ENCODE measurements around the gene PPP1R12B.
A peak's percentile ranks its signal among the peaks of the same experiment; 100 is the strongest.
"Not testable (repeated sequence)": the region's sequence is repeated elsewhere in the genome, so short reads cannot be mapped to it uniquely, and the experiment has no call there.

The PPP1R12B gene

DNA sequence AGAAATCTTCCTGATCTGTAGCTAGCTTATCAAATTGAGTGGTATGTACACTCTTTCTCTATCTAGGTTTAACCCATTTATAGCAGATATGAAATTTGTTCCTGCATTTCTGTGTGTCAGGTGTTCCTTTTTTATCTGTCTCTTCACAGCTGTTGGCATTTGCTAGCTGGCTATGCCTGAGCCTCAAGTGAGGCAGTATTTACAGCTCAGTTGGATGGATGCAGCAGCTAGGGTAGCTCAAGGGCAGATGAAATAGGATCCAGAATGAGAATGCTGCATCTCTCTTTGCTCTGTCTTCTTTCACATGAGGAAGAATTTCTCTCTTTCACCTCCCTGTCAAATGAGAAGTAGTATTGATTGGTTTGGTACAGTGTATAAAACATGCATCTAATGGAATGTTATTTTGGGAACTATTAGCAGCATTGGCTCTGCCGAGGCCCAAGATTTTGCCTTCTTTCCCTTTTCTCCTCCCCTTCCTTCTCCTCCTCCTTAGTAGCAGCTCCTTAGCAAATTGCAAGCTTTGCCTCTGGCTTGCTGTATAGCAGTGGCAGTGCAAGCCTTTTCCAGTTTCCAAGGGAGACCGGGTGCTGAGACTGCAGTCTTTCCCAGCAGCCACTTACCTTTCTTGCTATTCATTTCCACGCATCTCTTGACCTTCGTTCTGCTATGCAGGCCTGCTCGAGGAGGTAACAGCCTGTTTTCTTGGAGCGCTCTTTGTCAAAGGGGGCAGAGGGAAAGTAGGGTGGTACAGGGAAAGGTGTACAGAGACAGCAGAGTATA, 125.0 kb downstream of the PPP1R12B start:
- not testable (repeated sequence) for FAIRE-seq; DNase-seq (ENCODE audit: low spot score)

- not testable (repeated sequence) for FAIRE-seq
Measured at GRCh38 chr1:202479661-202480060, 131.2 kb downstream of the PPP1R12B start.

GRCh38 chr1:202480640-202481039, 132.1 kb downstream of the PPP1R12B start:
- peak; percentile 15 for FAIRE-seq
- DNase-seq (ENCODE audit: low spot score), result not testable (repeated sequence)

More at GRCh38 chr1:202479661-202480060, 131.2 kb downstream of the PPP1R12B start:
- not testable (repeated sequence) for DNase-seq (ENCODE audit: low spot score)

- FAIRE-seq, result peak; percentile 68
- peak; percentile 53 for DNase-seq (ENCODE audit: low spot score)
Measured at GRCh38 chr1:202483362-202483761, 134.9 kb downstream of the PPP1R12B start.

- DNase-seq (ENCODE audit: low spot score), result not testable (repeated sequence)
- peak; percentile 48 for FAIRE-seq
Measured at GRCh38 chr1:202484032-202484431, 135.5 kb downstream of the PPP1R12B start.

DNA sequence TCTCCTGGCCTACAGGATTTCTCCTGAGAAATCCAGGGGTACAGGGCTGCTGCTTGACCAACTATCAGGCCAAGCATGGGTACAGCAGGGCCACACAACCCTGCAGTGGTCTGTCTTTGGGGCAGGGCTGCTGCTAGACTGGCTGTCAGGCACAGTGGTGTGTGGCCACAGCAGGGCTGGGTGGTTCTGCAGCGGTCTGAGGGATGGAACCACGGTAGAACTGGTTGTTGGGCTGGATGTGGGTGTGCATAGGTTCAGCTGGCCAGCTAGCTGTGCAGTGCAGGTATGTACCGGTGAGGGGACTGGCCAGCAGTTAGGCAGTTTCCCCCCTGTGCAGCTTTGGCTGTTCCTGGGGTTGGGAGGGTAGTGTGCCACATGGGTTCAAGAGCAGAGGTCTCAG, 136.3 kb downstream of the PPP1R12B start:
- FAIRE-seq, result not testable (repeated sequence)

GRCh38 chr1:202488178-202488649, 139.7 kb downstream of the PPP1R12B start:
- DNase-seq (ENCODE audit: low spot score); FAIRE-seq: not testable (repeated sequence)

More for the DNA sequence above, 136.3 kb downstream of the PPP1R12B start:
- not testable (repeated sequence) for DNase-seq (ENCODE audit: low spot score)

- DNase-seq (ENCODE audit: low spot score), result not testable (repeated sequence)
- peak; percentile 41 for FAIRE-seq
Measured at GRCh38 chr1:202489101-202489500, 140.6 kb downstream of the PPP1R12B start.

DNA sequence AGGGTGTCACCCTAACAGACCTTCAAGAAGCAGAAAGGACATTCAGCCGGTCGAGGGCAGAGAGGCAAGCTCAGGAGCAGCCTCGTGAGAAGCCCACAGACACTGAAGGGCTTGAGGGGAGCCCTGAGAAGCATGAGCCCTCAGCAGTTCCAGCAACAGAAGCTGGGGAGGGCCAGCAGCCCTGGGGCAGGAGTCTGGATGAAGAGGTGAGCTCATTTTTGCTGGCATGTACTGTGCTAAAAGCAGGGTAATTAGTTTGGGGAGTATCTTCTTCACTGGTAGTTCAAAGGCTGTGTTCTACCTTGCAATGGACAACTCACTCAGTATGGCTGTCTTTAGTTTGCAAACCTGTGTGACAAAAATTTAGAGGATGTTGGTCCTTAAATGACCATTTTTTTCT, 144.6 kb downstream of the PPP1R12B start:
- not testable (repeated sequence) for FAIRE-seq; DNase-seq (ENCODE audit: low spot score)

- FAIRE-seq, result no peak
- no peak for DNase-seq (ENCODE audit: low spot score)
Measured at GRCh38 chr1:202498542-202498941, 150.0 kb downstream of the PPP1R12B start.

DNA sequence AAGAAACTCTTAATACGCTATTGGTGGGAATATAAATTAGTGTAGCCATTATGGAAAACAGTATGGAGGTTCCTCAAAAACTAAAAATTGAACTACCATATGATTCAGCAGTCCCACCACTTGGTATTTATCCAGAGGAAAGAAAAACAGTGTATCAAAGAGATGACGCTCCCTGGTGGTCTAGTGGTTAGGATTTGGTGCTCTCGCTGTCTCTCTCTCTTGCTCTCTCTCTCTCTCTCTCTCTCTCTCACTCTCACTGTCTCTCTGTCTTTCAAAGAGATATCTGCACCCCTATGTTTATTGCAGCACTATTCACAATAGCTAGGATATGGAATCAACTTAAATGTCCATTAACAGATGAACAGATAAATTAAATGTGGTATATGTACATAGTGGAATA, 151.5 kb downstream of the PPP1R12B start:
- FAIRE-seq; DNase-seq (ENCODE audit: low spot score): not testable (repeated sequence)

DNA sequence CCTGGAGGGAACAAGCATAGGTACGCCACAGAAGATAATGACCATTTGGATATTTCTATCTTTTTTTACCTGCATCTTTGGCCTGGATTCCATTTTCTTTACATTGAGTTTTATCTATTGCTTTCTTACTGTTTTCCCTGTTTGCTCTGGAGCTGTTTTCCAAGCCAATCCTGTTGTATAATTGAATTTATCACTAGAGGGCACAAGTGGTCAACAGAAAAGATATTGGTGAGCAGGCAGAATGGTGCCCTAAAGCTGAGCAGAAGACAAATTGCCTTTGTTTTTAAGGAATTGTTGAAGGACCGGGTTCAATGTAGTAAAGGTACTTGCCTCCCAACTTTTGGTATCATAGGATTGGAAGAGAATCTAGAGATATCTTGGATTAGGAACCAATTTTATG, 152.8 kb downstream of the PPP1R12B start:
- FAIRE-seq, result no peak
- DNase-seq (ENCODE audit: low spot score), result peak; percentile 36

DNA sequence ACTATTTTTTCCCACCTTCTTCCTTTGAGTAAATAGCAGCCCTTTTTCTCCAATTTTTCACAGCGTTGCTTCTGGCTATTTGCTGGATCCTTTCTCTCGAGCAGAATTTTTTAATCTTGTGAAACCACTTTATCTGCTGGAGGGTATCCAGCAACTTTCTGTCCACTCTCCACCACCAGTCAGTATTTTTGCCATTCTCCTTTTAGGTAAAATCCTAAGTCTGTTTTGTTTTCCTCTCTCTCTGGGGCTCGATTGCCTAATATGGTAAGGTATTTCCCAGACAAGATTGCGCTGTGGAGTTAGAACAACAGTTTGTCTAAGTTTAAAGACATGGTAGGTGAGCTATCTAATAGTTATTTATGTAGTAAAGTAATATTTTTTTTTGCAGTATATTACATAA, 156.9 kb downstream of the PPP1R12B start:
- no peak for DNase-seq (ENCODE audit: low spot score)

GRCh38 chr1:202505880-202506575, 157.5 kb downstream of the PPP1R12B start:
- FAIRE-seq; DNase-seq (ENCODE audit: low spot score): not testable (repeated sequence)

More for the DNA sequence above, 156.9 kb downstream of the PPP1R12B start:
- no peak for FAIRE-seq

DNA sequence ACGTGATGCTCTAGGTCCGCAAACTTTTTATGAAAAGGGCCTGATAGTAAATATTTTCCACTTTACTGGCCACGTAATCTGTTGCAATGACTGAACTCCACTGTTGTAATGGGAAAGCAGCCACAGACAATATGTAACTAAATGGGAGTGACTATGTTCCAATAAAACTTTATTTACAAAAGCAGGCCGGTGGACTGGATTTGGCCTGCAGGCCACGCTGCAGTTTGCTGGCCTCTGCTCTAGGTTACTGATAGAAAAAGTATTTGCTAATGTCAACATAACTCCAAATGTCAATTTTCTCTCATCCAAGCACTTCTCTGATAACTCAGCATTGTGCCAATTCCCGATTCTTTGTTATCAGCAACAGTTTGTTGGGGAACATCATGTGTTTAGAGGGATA, 160.4 kb downstream of the PPP1R12B start:
- not testable (repeated sequence) for DNase-seq (ENCODE audit: low spot score); FAIRE-seq

- not testable (repeated sequence) for FAIRE-seq; DNase-seq (ENCODE audit: low spot score)
Measured at GRCh38 chr1:202513875-202514274, 165.4 kb downstream of the PPP1R12B start.

DNA sequence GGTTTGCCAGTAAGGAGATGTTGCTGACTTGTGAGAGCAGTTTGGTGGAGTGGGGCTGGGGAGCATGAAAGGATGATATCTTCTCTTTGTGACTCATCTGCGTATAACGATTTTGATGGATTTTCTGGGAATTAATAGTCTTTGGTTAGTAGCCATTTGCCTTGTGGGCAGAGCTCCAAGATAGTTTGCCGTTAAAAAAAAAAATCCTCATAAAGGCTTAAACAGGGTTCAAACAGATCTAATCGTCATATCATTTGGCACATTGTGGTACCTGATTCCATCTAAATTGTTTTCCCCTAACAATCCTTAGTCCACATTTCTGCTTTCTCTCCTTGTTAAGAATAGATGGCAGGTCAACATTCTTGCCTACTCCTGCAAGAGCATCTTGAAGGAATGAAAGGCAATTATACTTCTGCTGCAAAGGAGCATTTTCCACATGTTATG, 168.0 kb downstream of the PPP1R12B start:
- FAIRE-seq (no peak), DNase-seq (ENCODE audit: low spot score) (no peak)

DNA sequence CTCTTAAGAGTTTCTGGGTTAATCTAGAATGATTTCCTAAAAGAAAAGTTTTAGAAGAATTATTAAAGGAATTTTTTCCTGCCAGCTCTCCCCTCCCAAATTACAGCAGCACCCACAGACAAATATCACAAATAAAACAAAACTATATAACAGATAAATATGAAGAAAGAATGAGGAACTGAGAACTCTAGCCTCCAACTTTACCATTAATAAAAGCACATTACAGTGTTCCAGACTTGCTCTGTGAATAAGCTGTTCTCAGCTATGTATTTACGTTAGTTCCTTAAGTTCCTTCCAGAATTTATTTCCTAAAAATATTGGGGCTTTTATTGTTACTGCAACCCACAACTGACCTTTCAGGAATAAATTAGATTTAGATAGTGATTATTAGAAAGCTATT, 168.6 kb downstream of the PPP1R12B start:
- FAIRE-seq; DNase-seq (ENCODE audit: low spot score): not testable (repeated sequence)

GRCh38 chr1:202518180-202518579, 169.7 kb downstream of the PPP1R12B start:
- not testable (repeated sequence) for FAIRE-seq; DNase-seq (ENCODE audit: low spot score)

- not testable (repeated sequence) for DNase-seq (ENCODE audit: low spot score); FAIRE-seq
Measured at GRCh38 chr1:202518905-202519304, 170.4 kb downstream of the PPP1R12B start.

DNA sequence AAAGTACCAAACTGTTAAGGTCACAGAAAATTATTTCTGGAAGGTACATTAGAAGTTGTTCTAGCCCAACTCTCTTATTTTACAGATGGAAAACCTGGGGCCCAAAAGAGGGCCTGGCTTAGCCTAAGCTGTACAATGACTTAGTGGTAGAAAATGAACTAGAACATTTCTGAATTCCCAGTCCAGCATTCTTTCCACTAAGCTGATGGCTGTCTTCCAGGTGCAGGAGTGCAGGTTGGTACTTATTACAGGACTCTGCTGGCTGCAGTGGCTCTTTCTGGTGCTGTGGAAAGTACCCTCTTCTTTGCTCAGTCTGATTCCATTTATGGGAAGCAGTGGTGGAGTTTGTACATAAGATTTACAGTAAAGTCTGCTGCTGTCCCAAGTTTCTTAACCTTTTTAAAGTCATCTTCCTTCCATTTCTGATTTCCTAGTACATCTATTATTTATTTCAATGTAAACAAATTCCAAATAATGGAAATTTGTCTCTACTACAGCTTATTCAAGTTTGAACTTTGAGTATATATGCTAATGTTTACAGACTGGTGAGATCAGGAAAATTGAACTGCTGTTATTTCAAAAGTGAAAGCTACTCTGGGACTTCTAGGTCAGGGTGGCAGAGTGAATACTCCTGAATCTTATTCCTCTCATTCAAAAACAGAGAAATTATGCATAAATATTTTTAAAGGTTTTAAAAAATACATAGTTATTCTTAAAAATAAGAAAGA, 171.8 kb downstream of the PPP1R12B start:
- DNase-seq (ENCODE audit: low spot score); FAIRE-seq: not testable (repeated sequence)

All from RCC 7860 (cell line).